HEK293T (cell line): Measurements from ENCODE around the gene SPAG16.

Source experiments
- CTCF ChIA-PET: fragments of 350-600 bp; formaldehyde crosslinking; extraction: SDS; loops from one replicate; lab custom pipeline; 2021; ENCODE audit warnings: antibody characterized with exemption, inconsistent platforms; lab: Yijun Ruan, JAX
- POLR2A ChIA-PET: fragments of 350-600 bp; formaldehyde crosslinking; extraction: SDS; loops from one replicate; lab custom pipeline; 2020; ENCODE audit warnings: antibody characterized with exemption, inconsistent platforms; lab: Yijun Ruan, JAX
- DNase-seq: peaks from one replicate; pipeline ENCODE4 v3.0.0; 2012; ENCODE audit warnings: mixed read lengths; ENCODE audit errors: extremely low spot score
- ARNT ChIP-seq: fragments of 450-650 bp; IDR thresholded peaks from 2 replicates; pipeline ENCODE4 v1.6.1; 2017; ENCODE audit warnings: mild to moderate bottlenecking
- BHLHE40 ChIP-seq: fragments of 450-650 bp; IDR thresholded peaks from 2 replicates; pipeline ENCODE4 v1.6.1; 2016; ENCODE audit warnings: mild to moderate bottlenecking, moderate library complexity, borderline replicate concordance
- CTBP1 ChIP-seq: fragments of 450-650 bp; IDR thresholded peaks from 2 replicates; pipeline ENCODE4 v1.6.1; 2016; ENCODE audit warnings: borderline replicate concordance
- ELF4 ChIP-seq: fragments of 450-650 bp; IDR thresholded peaks from 2 replicates; pipeline ENCODE4 v1.6.1; 2017; ENCODE audit warnings: antibody characterized with exemption
- FOXA1 ChIP-seq: fragments of 450-650 bp; IDR thresholded peaks from 2 replicates; pipeline ENCODE4 v1.6.1; 2016; ENCODE audit warnings: mild to moderate bottlenecking
- FOXK2 ChIP-seq: fragments of 450-650 bp; IDR thresholded peaks from 2 replicates; pipeline ENCODE4 v1.6.1; 2016; ENCODE audit warnings: mild to moderate bottlenecking
- FOXM1 ChIP-seq: fragments of 450-650 bp; IDR thresholded peaks from 2 replicates; pipeline ENCODE4 v1.6.1; 2017; ENCODE audit warnings: mild to moderate bottlenecking, borderline replicate concordance
- HDGF ChIP-seq: fragments of 450-650 bp; IDR thresholded peaks from 2 replicates; pipeline ENCODE4 v1.6.1; 2017; ENCODE audit warnings: antibody characterized with exemption, borderline replicate concordance
- L3MBTL2 ChIP-seq: fragments of 450-650 bp; conservative IDR thresholded peaks from 2 replicates; pipeline ENCODE4 v1.6.1; 2016; ENCODE audit warnings: mild to moderate bottlenecking
- LEF1 ChIP-seq: fragments of 450-650 bp; IDR thresholded peaks from 2 replicates; pipeline ENCODE4 v1.6.1; 2017; ENCODE audit warnings: mild to moderate bottlenecking, borderline replicate concordance
- NFRKB ChIP-seq: fragments of 450-650 bp; IDR thresholded peaks from 2 replicates; pipeline ENCODE4 v1.6.1; 2016; ENCODE audit warnings: mild to moderate bottlenecking, moderate library complexity
- PKNOX1 ChIP-seq: fragments of 450-650 bp; IDR thresholded peaks from 2 replicates; pipeline ENCODE4 v1.6.1; 2016
- SP1 ChIP-seq: fragments of 450-650 bp; IDR thresholded peaks from 2 replicates; pipeline ENCODE4 v1.6.1; 2017
- SUZ12 ChIP-seq: fragments of 450-650 bp; IDR thresholded peaks from 2 replicates; pipeline ENCODE4 v1.6.1; 2016; ENCODE audit warnings: mild to moderate bottlenecking
- TARDBP ChIP-seq: fragments of 450-650 bp; IDR thresholded peaks from 2 replicates; pipeline ENCODE4 v1.6.1; 2016
- ZNF384 ChIP-seq: fragments of 450-650 bp; IDR thresholded peaks from 2 replicates; pipeline ENCODE4 v1.6.1; 2016

SPAG16 gene

GRCh38 chr2:214126135-214126534 lies 841.9 kb downstream of the SPAG16 start:
- no peak for TF ChIP-seq ZNF384
- TF ChIP-seq FOXA1 = no peak
- no peak for TF ChIP-seq ARNT
- TF ChIP-seq CTBP1 = no peak
- TF ChIP-seq TARDBP = no peak
- TF ChIP-seq LEF1 = no peak
- no peak for TF ChIP-seq FOXK2
- no peak for TF ChIP-seq L3MBTL2
- TF ChIP-seq FOXM1 = no peak
- TF ChIP-seq NFRKB = no peak
- TF ChIP-seq ELF4 = no peak
- no peak for TF ChIP-seq SUZ12
- no peak for TF ChIP-seq PKNOX1
- no peak for TF ChIP-seq HDGF
- no peak for TF ChIP-seq BHLHE40
- POLR2A ChIA-PET = no interaction called here
- DNase-seq = no peak
- CTCF ChIA-PET = no interaction called here

GRCh38 chr2:214127170-214127569 lies 842.9 kb downstream of the SPAG16 start:
- DNase-seq = no peak
- TF ChIP-seq TARDBP (no peak), CTBP1 (no peak), LEF1 (no peak), PKNOX1 (no peak)
- ChIA-PET POLR2A (no interaction called here), CTCF (no interaction called here)

GRCh38 chr2:214127571-214127970 lies 843.3 kb downstream of the SPAG16 start:
- CTCF ChIA-PET = no interaction called here
- TF ChIP-seq FOXA1 = no peak
- no peak for TF ChIP-seq LEF1
- no peak for TF ChIP-seq FOXK2
- TF ChIP-seq ARNT = no peak
- no peak for TF ChIP-seq NFRKB
- TF ChIP-seq ZNF384 = no peak
- TF ChIP-seq PKNOX1 = no peak
- TF ChIP-seq L3MBTL2 = no peak
- TF ChIP-seq SP1 = no peak
- no peak for TF ChIP-seq CTBP1
- no peak for TF ChIP-seq TARDBP
- no peak for TF ChIP-seq FOXM1
- TF ChIP-seq BHLHE40 = no peak
- no peak for TF ChIP-seq ELF4
- DNase-seq = no peak
- POLR2A ChIA-PET = no interaction called here

DNA sequence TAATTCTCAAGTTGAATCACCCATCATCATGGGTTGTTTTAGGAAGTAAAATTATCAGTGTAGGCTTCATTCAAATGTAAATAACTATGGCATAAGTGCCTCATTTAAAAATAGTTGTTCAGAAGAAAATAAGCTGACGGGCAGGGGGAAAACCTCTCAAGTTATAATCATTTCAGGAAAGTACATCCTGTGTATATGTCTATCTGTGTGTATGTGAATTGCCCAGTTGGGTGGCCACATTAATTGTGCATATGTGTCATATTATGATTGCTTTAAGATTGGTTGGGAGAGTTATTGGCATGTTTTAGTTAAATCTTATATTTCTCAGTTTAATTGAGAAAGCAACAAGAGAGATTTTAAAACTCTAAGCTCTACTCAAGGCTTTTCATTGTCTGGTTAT lies 843.8 kb downstream of the SPAG16 start:
- TF ChIP-seq TARDBP = no peak
- TF ChIP-seq PKNOX1 = no peak
- no peak for TF ChIP-seq LEF1
- no peak for TF ChIP-seq SP1
- no peak for TF ChIP-seq FOXA1
- no peak for TF ChIP-seq NFRKB
- TF ChIP-seq ZNF384 = no peak
- DNase-seq = no peak
- POLR2A ChIA-PET = no interaction called here
- CTCF ChIA-PET = no interaction called here

GRCh38 chr2:214130114-214130513 lies 845.9 kb downstream of the SPAG16 start:
- no peak for DNase-seq
- TF ChIP-seq ZNF384 = no peak
- TF ChIP-seq SP1 = no peak
- no peak for TF ChIP-seq HDGF
- TF ChIP-seq CTBP1 = no peak
- TF ChIP-seq SUZ12 = no peak
- TF ChIP-seq FOXA1 = no peak
- no peak for TF ChIP-seq BHLHE40
- TF ChIP-seq FOXK2 = no peak
- no peak for TF ChIP-seq LEF1
- POLR2A ChIA-PET = no interaction called here
- CTCF ChIA-PET = no interaction called here

DNA sequence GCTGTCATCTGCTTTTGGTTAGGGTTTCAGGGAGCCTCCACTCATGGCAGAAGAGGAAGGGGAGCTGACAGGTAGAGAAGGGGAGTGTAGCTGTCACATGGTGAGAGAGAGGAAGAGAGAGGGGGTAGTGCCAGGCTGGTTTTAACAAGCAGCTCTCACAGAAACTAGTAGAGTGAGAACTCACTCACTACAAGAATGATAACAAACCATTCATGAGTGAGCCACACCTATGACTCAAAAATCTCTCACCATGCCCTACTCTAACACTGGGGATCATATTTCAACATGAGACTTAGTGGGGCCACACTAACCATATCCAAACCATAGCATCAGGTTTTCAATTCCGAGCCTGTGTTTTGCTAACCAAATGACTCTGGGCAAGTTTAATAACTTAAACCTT lies 851.7 kb downstream of the SPAG16 start:
- CTCF ChIA-PET = no interaction called here
- TF ChIP-seq NFRKB = no peak
- TF ChIP-seq ELF4 = no peak
- TF ChIP-seq L3MBTL2 = no peak
- TF ChIP-seq ARNT = no peak
- no peak for TF ChIP-seq BHLHE40
- no peak for TF ChIP-seq FOXM1
- TF ChIP-seq SP1 = no peak
- no peak for TF ChIP-seq PKNOX1
- no peak for TF ChIP-seq HDGF
- no peak for TF ChIP-seq TARDBP
- TF ChIP-seq FOXA1 = no peak
- no peak for TF ChIP-seq ZNF384
- no peak for TF ChIP-seq FOXK2
- TF ChIP-seq LEF1 = no peak
- POLR2A ChIA-PET = no interaction called here
- DNase-seq = no peak
